H9 (cell line): ENCODE results near the gene TMEFF2. TPM values are rescaled to one million over a fixed set of nuclear protein-coding genes. Genes with fewer than 3 reads are reported as not detected.

Experiments
- DNase-seq: peaks from one replicate; pipeline ENCODE4 v3.0.0-alpha.2; 2017
- H2AFZ ChIP-seq: one replicate; pipeline ENCODE4 v1.6.1; 2013; ENCODE audit warnings: mild to moderate bottlenecking, low read length, control low read depth, moderate library complexity
- H2AK5ac ChIP-seq: 2 replicates; pipeline ENCODE4 v1.6.1; 2013; ENCODE audit warnings: low read length, control low read depth, mixed read lengths; ENCODE audit not compliant: insufficient read length
- H2BK120ac ChIP-seq: one replicate; pipeline ENCODE4 v1.6.1; 2013; ENCODE audit warnings: low read depth, mild to moderate bottlenecking, low read length, control low read depth, inconsistent platforms; ENCODE audit not compliant: poor library complexity, severe bottlenecking
- H2BK12ac ChIP-seq: 2 replicates; pipeline ENCODE4 v1.6.1; 2013; ENCODE audit warnings: low read length, control low read depth, mixed read lengths, low read depth; ENCODE audit not compliant: insufficient read length
- H2BK15ac ChIP-seq: 2 replicates; pipeline ENCODE4 v1.6.1; 2013; ENCODE audit warnings: low read depth, low read length, control low read depth
- H2BK20ac ChIP-seq: one replicate; pipeline ENCODE4 v1.6.1; 2013; ENCODE audit warnings: low read depth, mild to moderate bottlenecking, low read length, control low read depth, inconsistent platforms; ENCODE audit not compliant: poor library complexity, severe bottlenecking
- H2BK5ac ChIP-seq: 2 replicates; pipeline ENCODE4 v1.6.1; 2013; ENCODE audit warnings: low read length, control low read depth, mixed read lengths; ENCODE audit not compliant: insufficient read length
- H3K14ac ChIP-seq: 2 replicates; pipeline ENCODE4 v1.6.1; 2013; ENCODE audit warnings: low read length, control low read depth; ENCODE audit not compliant: insufficient read depth
- H3K18ac ChIP-seq: 2 replicates; pipeline ENCODE4 v1.6.1; 2013; ENCODE audit warnings: low read depth, mild to moderate bottlenecking, mixed read lengths, low read length, control low read depth; ENCODE audit not compliant: insufficient read length
- H3K23ac ChIP-seq: 2 replicates; pipeline ENCODE4 v1.6.1; 2013; ENCODE audit warnings: low read length, control low read depth, mixed read lengths, low read depth; ENCODE audit not compliant: insufficient read length
- H3K23me2 ChIP-seq: 2 replicates; pipeline ENCODE4 v1.6.1; 2013; ENCODE audit warnings: low read depth, mild to moderate bottlenecking, mixed read lengths, low read length, control low read depth; ENCODE audit not compliant: insufficient read length, poor library complexity, severe bottlenecking
- H3K27ac ChIP-seq: 2 replicates; pipeline ENCODE4 v1.5.1; 2013; ENCODE audit warnings: low read length, control low read depth, mixed read lengths, low read depth; ENCODE audit not compliant: insufficient read length
- H3K27me3 ChIP-seq: 2 replicates; pipeline ENCODE4 v1.6.1; 2013; ENCODE audit warnings: low read length, control low read depth, inconsistent platforms; ENCODE audit not compliant: insufficient read depth
- H3K4ac ChIP-seq: 2 replicates; pipeline ENCODE4 v1.6.1; 2013; ENCODE audit warnings: low read depth, mild to moderate bottlenecking, control low read depth, inconsistent platforms, low read length, moderate library complexity
- H3K4me1 ChIP-seq: 2 replicates; pipeline ENCODE4 v1.6.1; 2013; ENCODE audit warnings: low read length, control low read depth, inconsistent platforms; ENCODE audit not compliant: insufficient read depth
- H3K4me2 ChIP-seq: 2 replicates; pipeline ENCODE4 v1.6.1; 2013; ENCODE audit warnings: low read length, control low read depth, mixed read lengths; ENCODE audit not compliant: insufficient read length, insufficient read depth
- H3K56ac ChIP-seq: 2 replicates; pipeline ENCODE4 v1.6.1; 2013; ENCODE audit warnings: low read depth, mild to moderate bottlenecking, mixed read lengths, low read length, control low read depth; ENCODE audit not compliant: insufficient read length
- H3K79me1 ChIP-seq: 2 replicates; pipeline ENCODE4 v1.6.1; 2013; ENCODE audit warnings: low read depth, mild to moderate bottlenecking, moderate library complexity, low read length, control low read depth, inconsistent platforms; ENCODE audit not compliant: insufficient read depth, poor library complexity, severe bottlenecking
- H3K79me2 ChIP-seq: 2 replicates; pipeline ENCODE4 v1.6.1; 2013; ENCODE audit warnings: low read length, control low read depth, inconsistent platforms; ENCODE audit not compliant: insufficient read depth
- H3K9ac ChIP-seq: 2 replicates; pipeline ENCODE4 v1.6.1; 2013; ENCODE audit warnings: low read length, control low read depth, mixed read lengths; ENCODE audit not compliant: insufficient read length; ENCODE audit errors: extremely low read depth
- H3K9me3 ChIP-seq: one replicate; pipeline ENCODE4 v1.6.1; 2013; ENCODE audit warnings: low read depth, low read length, inconsistent platforms; ENCODE audit not compliant: control insufficient read depth
- H3T11ph ChIP-seq: one replicate; pipeline ENCODE4 v1.6.1; 2013; ENCODE audit warnings: mild to moderate bottlenecking, low read length, control low read depth, inconsistent platforms
- H4K20me1 ChIP-seq: one replicate; pipeline ENCODE4 v1.6.1; 2013; ENCODE audit not compliant: control insufficient read depth, insufficient read length, insufficient read depth
- H4K5ac ChIP-seq: 2 replicates; pipeline ENCODE4 v1.6.1; 2013; ENCODE audit warnings: low read depth, mild to moderate bottlenecking, mixed read lengths, low read length, control low read depth; ENCODE audit not compliant: insufficient read length
- H4K8ac ChIP-seq: replicated peaks from 2 replicates; pipeline ENCODE4 v1.6.1; 2013; ENCODE audit warnings: low read length, control low read depth, mixed read lengths, low read depth; ENCODE audit not compliant: insufficient read length
- H4K91ac ChIP-seq: 2 replicates; pipeline ENCODE4 v1.6.1; 2013; ENCODE audit warnings: low read depth, mild to moderate bottlenecking, moderate library complexity, mixed read lengths, low read length, control low read depth; ENCODE audit not compliant: insufficient read length
- H3K27ac Mint-ChIP-seq, 3 experiments: 2 replicates in 2 of 3; 3 replicates in 1 of 3; pipeline ENCODE4 v1.8.0; 2020 to 2021; ENCODE audit warnings: mixed read lengths in 3 of 3, mild to moderate bottlenecking in 1 of 3, moderate library complexity in 1 of 3
- H3K27me3 Mint-ChIP-seq: 2 replicates; pipeline ENCODE4 v1.8.0; 2021; ENCODE audit warnings: low read depth, mild to moderate bottlenecking, moderate library complexity, mixed read lengths
- H3K36me3 Mint-ChIP-seq, 3 experiments: 2 replicates in 2 of 3; 3 replicates in 1 of 3; pipeline ENCODE4 v1.8.0; 2020 to 2021; ENCODE audit warnings: low read depth in 3 of 3, mixed read lengths in 3 of 3; ENCODE audit not compliant: insufficient read depth in 1 of 3
- H3K4me1 Mint-ChIP-seq, 2 experiments: 2 replicates each; pipeline ENCODE4 v1.8.0; 2020; ENCODE audit warnings: mixed read lengths in 2 of 2
- H3K4me3 Mint-ChIP-seq, 2 experiments: 2 replicates in 1 of 2; 3 replicates in 1 of 2; pipeline ENCODE4 v1.8.0; 2020 to 2021; ENCODE audit warnings: mild to moderate bottlenecking in 2 of 2, mixed read lengths in 2 of 2, moderate library complexity in 1 of 2
- H3K9me3 Mint-ChIP-seq, 2 experiments: 2 replicates in 1 of 2; 3 replicates in 1 of 2; pipeline ENCODE4 v1.8.0; 2020; ENCODE audit warnings: mild to moderate bottlenecking in 2 of 2, mixed read lengths in 2 of 2, moderate library complexity in 1 of 2
- WGBS: extraction: QIAGEN DNeasy Blood & Tissue Kit; methylation state at CpG from one replicate; pipeline ENCODE4 v1.1.7; 2013; ENCODE audit warnings: missing lambda C conversion rate, low lambda C conversion rate, mixed read lengths; ENCODE audit not compliant: insufficient read length; ENCODE audit errors: extremely low coverage; 5-methylcytosine and 5-hydroxymethylcytosine counted together
- total RNA-seq: library from RNA; stranded (reverse); gene quantifications from 2 replicates; pipeline ENCODE4 v1.2.1, GENCODE V29; 2021
- TF ChIP-seq, protein P1 (sequence below): fragments of 200-600 bp; sonication (generic); conservative IDR thresholded peaks from 3 replicates; pipeline ENCODE4 v1.8.0; 2021; ENCODE audit warnings: antibody characterized with exemption, mild to moderate bottlenecking

TMEFF2 gene
- total RNA-seq, 1 experiment from 2014 or later = 0.39 TPM

DNA sequence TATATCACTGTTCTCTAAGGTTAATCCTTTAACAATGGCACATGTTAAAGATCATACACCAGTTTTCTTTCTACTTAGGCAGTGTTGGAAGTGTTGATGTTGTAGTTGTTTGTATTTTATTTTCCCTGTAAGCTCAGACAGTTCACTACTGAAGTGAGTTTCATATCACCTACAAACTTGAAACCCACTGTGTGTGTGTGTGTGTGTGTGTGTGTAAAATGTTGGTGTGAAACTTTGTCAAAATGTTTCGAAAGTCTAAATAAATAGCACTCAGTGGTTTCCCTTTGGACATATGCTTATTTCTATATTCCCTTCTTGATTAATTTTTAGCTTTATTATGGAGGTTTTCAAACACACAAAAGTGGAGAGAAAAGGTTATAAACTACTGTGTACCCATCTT is 268.1 kb downstream of the TMEFF2 start:
- TF ChIP-seq, protein P1, sequence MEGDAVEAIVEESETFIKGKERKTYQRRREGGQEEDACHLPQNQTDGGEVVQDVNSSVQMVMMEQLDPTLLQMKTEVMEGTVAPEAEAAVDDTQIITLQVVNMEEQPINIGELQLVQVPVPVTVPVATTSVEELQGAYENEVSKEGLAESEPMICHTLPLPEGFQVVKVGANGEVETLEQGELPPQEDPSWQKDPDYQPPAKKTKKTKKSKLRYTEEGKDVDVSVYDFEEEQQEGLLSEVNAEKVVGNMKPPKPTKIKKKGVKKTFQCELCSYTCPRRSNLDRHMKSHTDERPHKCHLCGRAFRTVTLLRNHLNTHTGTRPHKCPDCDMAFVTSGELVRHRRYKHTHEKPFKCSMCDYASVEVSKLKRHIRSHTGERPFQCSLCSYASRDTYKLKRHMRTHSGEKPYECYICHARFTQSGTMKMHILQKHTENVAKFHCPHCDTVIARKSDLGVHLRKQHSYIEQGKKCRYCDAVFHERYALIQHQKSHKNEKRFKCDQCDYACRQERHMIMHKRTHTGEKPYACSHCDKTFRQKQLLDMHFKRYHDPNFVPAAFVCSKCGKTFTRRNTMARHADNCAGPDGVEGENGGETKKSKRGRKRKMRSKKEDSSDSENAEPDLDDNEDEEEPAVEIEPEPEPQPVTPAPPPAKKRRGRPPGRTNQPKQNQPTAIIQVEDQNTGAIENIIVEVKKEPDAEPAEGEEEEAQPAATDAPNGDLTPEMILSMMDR = no peak
- no CpG with 5 or more reads among the region's 1 CpG for WGBS

More for the DNA sequence above, 268.1 kb downstream of the TMEFF2 start:
- no peak overlapping the region for H4K91ac ChIP-seq
- H2AFZ ChIP-seq = no peak overlapping the region
- H3K4me1 ChIP-seq = peaks cover 7% of the 10 kb centered on the region; the same call in 1 of the 2 replicates
- Mint-ChIP-seq H3K36me3 (peaks cover 2 to 10% (median 4%) of the 10 kb centered on the region in 3 experiments; a peak in 3 of 7 replicates), H3K9me3 (peaks cover 0 to 4% of the 10 kb centered on the region in 2 experiments; a peak in 2 of 5 replicates), H3K27ac (peak overlapping the region in 1 of 3 experiments; percentile 85; a peak in 1 of 7 replicates), H3K4me3 (no peak overlapping the region), H3K27me3 (no peaks in the 10 kb centered on the region), H3K4me1 (peaks cover 30 to 31% of the 10 kb centered on the region in 2 experiments)
- no peaks in the 10 kb centered on the region for H3K79me2 ChIP-seq
- no peak overlapping the region for H4K5ac ChIP-seq
- no peaks in the 10 kb centered on the region for H3K27me3 ChIP-seq
- no peak overlapping the region for H3K9ac ChIP-seq
- no peak overlapping the region for H2BK20ac ChIP-seq
- H2AK5ac ChIP-seq = no peak overlapping the region
- no peak overlapping the region for H3T11ph ChIP-seq
- no peak overlapping the region for H3K18ac ChIP-seq
- no peaks in the 10 kb centered on the region for H3K9me3 ChIP-seq
- no peak overlapping the region for H2BK15ac ChIP-seq
- no peaks in the 10 kb centered on the region for H3K79me1 ChIP-seq
- H3K14ac ChIP-seq = no peak overlapping the region
- H3K4me2 ChIP-seq = no peak overlapping the region
- H2BK120ac ChIP-seq = no peak overlapping the region
- H4K20me1 ChIP-seq = no peaks in the 10 kb centered on the region
- no peak overlapping the region for H4K8ac ChIP-seq
- H3K23ac ChIP-seq = no peak overlapping the region
- no peaks in the 10 kb centered on the region for H3K23me2 ChIP-seq
- no peak overlapping the region for H2BK5ac ChIP-seq
- no peak overlapping the region for H3K27ac ChIP-seq
- no peak for DNase-seq
- H2BK12ac ChIP-seq = no peak overlapping the region
- no peak overlapping the region for H3K56ac ChIP-seq
- no peak overlapping the region for H3K4ac ChIP-seq
